ENCODE measurements around the gene ETS2.

The ETS2 gene

DNA sequence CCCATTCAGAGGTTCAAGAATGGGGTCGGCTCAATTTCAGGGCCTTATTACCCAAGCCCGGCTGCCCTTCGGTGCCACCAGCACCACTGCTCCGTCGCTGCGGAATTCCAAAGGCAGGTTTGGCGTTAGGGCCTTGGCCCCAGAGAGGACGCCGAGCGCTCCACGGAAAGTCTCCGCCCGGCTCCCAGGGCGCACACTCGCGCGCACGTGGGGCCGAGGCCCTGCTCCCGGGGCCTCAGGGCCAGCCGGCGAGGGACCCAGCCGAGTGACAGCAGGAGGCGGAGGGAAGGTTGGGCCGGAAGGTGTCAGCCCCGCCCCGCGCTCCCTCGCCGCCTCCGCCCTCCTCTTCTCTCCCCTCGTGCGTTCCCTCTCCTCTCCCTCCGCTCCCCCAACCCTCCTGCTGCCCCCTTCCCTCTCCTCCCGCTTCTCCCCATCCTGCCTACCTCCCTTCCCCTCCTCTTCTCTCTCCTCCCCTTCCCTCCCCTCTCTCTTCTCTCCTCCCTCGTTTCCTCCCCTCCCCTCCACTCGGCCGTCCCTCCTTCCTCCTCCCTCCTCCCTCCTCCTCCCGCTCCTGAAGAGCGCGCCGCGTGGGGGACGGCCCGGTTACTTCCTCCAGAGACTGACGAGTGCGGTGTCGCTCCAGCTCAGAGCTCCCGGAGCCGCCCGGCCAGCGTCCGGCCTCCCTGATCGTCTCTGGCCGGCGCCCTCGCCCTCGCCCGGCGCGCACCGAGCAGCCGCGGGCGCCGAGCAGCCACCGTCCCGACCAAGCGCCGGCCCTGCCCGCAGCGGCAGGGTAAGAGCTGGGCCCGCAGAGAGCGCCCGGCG is at the start of gene ETS2:
Gene ETS2 (plus strand): TSS at position 602 of the 825 bp plus-strand sequence. CDS start 4,106 bp downstream, outside the sequence.
- peak; percentile 88 for DNase-seq

DNA sequence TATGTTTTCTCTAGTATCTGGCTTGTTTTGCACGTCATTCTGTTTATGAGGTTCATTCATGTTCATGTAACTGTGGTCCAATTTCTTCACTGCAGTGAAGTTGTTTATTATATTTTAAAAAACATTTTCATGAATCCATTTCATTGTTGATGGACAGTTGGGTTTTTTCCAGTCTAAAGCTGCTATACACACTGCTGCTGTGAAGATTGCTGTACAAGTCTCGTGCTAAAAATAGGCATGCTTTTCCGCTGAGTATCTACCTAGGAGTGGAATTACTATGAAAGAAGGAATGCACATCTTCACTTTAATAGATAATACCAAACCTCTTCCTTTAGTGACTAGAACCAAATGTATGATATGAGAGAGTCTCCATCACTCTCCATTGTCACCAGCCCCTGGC is 49.0 kb upstream of the ETS2 start:
- no peak for DNase-seq

DNA sequence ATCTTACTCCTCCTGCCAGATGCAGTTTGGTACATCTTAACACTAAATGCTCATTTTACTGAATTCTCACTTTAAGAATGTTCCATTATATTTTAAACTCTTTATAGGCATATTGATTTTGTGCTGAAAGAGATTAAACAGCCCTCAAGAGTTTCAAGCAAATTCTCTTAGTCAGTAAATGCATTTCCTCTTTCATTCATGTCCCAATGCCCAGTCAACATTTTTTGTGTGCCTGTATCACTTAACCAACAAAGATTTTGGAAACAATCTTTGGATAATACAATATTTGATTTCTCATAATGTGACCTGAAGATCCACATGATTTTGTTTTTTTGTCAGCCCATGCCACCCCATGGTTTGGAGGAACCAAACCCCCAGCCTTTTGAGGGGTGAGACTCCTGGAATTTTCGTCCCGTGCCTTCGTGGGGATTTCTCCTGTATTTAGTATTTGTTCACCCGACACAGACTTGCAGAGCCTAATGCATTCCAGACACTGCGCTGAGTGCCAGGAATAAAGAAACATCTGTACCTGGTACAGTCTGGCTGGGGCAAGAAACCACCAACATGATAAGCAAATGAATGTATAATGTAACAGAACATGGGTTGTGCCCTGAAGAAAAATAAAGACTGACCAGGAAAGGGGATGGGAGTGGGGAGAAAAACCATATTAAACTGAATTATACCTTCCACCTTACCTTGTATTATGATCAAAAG is 47.1 kb upstream of the ETS2 start:
- DNase-seq: no peak

DNA sequence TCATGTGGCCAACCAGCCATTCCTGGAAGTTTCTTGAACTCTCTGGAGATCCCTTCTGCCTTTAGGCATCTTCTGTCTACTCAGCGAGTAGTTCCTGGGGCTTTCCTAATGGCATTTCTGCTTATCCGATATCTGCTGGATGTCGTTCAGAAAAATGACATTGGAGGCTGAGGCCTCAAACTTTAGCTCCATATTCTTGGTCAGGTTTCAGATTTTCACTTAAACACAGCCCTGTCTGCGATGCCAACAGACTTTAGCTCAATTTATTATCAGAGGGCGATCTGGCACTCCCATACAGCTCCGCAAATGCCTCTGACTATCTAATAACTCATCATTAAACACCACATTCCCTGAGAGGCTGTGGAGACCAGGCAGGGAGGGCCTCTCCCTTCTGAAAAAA is 46.3 kb upstream of the ETS2 start:
- DNase-seq: no peak

DNA sequence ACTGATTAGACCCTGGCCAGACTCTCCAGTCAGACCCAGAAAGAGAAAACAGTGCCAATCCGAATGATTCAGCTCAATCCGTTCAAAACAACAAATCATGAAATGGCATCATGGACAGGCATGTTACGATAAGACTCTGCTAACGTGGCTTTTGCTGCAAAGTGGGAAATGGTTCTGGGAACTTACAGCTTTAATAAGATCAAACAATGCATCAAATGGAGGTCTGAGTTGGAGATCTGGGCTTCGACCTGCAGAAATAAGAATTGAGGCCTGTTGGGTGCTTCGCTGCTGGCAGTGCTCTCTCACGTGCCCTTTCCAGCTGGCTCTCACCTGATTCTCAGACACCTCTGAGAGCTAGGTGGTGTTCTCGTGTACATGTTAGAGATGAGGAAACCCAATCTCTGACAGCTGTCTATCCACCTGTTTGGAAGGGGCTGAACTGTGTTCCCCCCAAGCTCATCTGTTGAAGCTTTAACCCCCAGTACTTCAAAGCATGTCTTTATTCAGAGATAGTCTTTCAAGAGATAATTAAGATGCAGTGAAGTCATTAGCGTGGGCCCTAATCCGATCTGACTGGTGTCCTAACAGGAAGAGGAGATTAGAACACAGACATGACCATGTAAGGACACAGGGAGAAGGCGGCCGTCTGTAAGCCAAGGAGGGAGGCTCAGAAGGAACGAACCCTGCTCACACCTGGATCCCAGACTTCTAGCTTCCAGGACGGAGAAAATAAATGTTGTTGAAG is 45.5 kb upstream of the ETS2 start:
- DNase-seq: no peak

DNA sequence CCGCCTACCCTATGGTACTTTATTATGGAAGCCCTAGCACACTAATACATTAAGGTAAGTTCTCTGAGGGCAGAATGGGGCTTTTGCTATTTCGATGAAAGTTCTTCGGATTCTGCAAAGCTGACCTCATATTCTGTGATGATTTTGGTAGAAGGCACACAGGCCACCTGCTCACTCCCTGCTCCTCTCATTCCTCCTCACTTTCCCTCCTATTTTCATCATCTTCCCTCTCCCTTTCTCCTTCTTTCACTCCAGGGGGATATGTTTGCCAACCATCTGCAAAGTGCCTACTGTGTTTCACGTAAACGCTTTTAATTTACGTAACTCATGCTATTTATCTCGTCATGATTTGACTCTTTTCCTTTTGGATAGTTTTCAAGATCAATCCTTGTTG is 45.0 kb upstream of the ETS2 start:
- no peak for DNase-seq

DNA sequence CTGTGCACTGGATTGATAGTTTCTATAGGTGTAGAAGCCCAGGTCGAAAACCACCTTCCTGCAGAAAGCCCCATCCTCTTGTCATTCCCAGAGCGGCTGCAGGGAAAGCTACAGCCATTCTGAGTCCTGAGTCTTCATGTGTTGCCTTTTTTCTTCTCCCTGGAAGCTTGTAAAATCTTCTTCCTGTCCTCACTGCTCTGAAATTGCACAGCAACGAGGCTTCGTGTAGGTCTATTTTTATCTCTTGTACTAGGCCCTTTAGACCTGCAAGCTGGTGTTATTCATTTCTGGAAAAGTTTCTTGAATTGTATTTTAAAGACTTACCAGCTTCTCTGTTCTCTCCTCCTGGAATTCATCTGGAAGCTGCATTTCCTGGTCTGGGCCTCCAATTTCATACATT is 44.2 kb upstream of the ETS2 start:
- no peak for DNase-seq

DNA sequence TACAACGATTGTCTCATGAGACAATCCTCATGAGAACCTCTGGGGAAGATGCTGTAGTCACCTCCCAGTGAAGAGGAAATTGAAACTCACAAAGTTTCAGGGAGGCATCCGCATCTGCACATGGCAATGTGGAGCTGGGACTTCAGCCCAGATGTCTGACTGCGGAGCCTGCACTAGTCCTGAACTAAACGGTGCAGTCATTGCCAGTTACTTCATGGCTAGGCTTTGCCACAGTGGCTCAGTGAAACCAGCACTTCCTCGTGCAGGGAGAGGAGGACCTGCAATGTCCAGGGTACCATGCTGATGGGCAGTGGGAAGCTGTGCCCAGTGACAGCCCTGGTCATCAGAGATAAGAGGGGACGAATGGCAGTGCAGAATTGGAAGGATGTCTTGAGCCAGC is 40.7 kb upstream of the ETS2 start:
- no peak for DNase-seq

DNA sequence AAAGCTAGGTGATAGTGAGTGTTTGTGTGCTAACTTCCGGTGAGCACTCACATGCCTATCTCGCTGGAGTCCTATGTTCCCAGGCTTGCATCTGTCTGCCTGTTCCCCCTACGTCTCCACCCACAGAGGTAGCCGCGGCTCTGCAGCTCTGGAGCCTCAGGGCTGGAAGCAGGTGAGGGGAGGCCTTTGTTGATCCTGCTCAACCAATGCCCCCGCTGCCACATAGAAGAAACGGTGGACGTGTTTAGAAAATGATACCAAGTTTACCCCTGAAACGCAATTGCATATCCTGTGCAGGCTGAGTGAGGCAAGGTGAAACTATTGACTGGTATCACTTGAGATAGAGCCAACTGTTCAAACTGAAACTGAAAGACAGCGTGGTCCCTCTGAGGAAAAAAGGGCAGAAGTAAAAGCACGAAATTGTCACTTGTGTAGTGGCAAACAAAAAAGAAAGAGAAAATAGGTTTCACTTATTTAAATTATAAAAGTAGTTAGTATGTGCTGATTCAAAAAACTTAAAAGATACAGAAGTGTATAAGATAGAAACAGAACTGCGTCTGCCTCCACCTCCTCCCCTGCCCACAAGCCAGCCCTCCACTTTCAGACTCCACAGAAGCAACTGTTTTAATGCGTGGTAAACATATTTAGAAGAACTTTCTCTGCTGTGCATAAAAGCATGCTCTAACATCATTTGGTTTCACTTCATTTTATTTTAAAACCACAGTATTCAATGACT is 38.6 kb upstream of the ETS2 start:
- DNase-seq: peak; percentile 91

DNA sequence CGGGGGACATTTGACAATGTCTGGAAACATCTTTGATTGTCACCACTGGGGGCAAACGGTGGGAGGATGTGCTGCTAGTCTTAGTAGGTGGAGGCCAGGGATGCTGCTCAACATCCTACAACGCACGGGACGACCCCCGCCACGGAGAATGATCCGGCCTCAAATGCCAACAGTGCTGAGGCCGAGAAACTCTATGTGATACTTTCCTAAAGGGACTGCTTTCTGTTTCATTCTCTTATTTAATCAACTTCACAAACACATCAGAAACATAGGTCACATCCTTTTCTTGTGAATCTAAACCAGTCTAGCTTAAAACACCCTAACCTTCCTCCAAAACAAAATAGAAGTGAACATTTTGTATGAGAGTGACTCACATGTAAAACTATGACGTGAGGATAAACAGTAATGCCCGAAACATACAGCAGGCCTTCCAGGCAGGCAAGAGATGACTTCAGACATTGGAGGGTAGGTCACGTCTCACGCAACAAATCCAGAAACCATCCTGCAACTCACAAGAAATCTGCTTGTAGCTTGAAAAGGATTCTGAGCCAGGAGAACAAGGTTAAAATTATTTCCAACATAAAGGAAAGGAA is 37.2 kb upstream of the ETS2 start:
- peak; percentile 73 for DNase-seq

DNA sequence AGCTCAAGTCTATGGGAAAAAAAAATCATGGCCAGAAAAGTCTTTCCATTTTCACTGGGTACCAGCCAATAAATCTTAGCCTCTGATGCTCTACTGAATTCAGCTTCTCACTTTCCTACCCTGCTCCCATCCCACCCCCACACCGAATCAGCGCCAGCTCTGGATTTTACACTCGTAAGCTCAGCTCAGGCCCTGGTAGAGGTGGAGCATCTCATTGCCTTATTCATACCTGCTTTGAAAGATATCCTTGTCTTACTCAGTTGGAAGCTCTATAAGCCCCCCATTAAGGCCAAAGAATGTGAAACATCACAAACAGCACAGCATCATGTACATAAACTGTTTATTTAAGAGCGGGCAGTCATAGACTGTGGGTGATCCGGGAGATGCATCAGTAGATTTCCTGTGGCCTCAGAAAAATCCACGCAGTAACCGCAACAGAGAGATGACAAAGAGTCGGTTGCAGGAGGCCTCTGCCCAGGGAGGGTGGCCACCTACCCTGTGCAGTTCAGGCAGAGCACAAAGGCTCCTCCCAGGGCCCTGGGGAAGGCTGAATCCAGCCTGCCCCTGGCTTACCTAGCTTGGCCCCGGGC is 36.4 kb upstream of the ETS2 start:
- DNase-seq: peak; percentile 35

DNA sequence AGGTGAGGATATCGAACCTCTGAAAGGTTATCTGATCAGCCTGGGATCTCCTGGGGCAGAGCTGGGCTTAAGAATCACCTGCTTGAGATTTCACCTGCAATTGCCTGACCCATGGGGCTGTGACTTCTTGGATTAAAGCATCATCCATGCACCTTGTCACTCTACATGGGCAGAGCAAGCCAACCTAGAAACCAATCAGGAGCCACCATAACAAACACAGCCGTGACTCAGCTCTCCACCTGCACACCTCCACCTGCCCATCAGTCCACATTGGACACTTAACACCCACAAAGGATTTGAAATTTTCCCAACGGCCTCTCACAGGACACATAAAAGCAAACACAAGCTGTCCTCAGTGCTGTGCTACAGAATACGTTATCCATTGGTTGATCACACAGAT is 35.1 kb upstream of the ETS2 start:
- no peak for DNase-seq

DNA sequence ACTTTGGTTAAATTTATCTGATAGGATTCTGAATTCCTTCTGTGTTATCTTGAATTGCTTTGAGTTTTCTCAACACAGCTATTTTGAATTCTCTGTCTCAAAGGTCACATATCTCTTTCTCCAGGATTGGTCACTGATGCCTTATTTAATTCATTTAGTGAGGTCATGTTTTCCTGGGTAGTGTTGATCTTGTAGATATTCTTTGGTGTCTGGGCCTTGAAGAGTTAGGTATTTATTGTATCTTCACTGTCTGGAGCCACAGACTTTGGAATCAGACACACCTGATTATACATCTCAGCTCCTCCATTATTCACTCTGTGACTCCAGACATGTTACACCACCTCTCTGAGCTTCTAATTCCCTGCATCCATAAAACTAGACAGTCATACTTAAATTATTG is 34.2 kb upstream of the ETS2 start:
- DNase-seq: no peak

DNA sequence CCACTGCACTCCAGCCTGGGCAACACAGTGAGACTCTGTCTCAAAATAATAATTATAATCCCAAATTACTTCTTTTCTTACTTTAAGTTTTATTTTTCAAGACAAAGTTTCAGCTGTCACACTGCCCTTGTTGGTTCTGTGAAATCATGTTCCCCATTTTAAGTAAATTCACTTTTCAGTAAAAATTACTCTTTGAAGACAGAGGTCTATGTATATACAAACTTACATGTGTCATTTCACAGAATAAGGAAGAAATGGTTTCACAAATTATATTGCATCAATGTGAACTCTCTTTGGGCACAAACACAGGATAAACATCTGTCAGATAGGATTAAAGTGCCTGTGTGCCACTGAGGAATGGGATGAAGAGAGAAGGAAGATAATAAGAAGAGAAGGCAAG is 33.1 kb upstream of the ETS2 start:
- no peak for DNase-seq

DNA sequence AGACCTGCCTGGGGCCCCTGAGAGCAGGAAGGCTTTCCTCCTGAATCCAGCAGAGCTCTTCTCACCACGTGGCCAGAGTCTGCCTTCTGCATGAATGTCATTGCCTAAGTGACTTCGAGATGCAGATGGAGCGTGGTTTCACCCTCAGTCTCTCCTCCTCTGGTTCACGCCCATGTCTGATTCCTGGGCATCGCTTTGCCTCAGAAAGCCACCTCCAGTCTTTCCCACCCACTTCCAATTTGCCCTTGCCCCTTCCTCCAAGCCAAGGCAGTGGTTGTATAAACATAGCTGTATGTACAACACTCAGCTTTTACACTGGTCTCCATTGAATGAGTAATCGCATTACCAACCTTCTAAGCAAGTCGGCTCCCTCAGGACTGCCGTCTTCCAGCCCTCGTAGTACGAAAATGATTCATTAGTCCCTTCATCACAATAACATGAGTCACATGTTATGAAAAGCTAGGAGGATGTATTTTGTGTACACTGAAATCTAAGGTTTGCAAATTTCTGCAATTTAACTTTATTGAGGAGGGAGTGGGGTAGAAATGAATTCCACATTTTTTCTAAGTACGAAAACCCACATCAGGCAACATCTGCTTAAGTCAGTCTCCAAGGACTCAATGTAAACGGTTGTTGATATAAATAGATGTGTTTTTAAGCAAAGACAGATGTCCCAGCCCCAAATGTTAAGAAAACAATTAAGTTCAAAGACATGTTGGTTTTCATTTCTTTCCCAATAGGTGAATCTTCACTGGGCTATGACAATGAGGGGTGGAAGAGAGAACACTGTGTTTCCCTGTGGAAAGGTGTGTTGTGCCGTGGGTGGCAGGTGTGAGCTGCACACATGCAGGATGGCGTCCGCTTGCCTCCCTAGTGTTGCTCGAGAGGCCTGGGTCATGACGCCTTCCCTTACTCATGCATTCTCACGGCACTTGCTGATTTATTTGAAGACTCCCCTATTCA is 32.3 kb upstream of the ETS2 start:
- peak; percentile 74 for DNase-seq

DNA sequence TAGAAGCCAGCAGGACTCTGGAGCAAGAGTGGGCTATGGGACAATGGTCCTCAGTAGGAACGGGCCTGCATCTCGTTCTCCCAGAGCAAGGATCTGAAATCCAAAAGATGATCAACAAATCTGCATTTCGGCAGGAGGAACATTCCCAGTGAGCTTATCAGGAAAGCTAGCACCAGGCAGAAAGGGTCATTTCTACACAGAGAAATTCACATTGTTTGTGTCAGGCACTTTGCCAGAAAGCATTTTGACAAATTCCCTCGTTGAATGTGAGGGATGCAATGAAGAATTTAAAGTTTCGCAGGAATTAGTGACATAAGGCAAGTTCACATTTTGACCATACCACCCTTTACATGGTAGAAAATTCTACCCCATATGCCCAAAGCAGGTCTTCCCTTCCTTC is 31.6 kb upstream of the ETS2 start:
- no peak for DNase-seq

DNA sequence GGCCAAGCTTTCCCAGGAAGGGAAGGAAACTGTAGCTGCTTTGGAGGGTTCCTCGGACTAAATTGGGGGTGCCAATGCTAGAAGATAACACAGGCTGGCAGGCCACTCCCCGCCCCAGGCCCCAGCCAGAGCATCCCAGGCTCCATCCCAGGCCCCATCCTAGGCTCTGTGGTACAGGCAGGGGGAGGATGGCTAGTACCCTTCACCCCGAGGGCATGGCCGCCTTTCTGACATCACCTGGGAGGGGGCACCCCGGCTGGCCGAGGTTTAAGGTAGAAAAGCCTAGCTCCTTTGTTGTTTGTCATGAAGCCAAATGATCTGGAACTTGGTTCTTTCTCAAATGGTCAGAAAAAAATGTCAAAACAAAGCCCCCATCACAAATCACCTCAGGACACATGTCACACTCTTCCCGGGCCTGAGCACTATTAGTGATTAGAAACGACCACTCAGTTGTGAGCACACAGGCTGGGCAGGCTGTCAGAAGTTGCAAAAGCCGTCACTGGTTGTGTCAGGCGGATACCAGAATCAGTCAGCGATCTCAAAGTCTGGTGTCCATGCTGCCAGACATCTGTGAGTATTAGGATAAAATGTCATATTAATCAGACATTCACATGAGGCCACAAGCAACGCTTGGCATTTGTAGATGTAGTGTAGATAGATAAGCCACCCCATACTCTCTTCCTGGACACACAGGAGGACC is 31.0 kb upstream of the ETS2 start:
- no peak for DNase-seq

DNA sequence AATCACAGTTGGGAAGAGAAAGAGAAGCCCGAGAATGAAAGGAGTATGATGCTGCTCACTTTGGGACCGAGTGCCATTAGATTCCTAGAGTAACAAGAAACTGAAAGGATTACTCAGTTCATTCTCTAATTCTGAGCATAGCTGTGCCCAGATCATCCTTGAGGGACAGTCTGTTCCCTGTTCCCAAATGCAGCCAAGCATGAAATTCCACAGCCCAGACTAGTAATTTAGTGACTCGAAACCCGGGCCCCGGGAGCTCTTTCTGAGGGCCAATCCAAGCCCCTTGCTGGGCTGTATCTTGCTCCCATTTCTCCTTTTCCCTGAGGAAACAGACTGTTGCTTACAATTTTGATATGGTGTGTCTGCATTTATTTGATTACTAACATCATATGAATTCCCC is 30.0 kb upstream of the ETS2 start:
- DNase-seq: no peak

DNA sequence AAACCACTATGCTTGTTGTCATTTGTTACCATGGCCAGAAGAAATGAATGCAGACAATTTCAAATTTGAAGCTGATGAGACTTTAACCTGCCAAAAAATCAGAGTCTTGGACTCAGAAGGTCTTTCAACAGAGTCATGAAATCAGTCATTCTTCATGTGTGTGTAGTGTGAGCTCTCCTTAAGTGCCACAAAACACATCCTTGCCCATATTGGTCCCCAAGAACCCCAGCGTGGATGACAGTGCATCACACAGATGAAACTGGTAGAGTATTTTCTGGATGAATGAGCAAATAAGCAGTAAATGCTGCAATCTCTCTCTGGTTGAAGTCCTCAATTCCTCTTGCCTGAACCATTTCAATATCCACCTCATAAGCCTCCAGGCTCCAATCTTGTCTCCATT is 28.7 kb upstream of the ETS2 start:
- DNase-seq: peak; percentile 37

DNA sequence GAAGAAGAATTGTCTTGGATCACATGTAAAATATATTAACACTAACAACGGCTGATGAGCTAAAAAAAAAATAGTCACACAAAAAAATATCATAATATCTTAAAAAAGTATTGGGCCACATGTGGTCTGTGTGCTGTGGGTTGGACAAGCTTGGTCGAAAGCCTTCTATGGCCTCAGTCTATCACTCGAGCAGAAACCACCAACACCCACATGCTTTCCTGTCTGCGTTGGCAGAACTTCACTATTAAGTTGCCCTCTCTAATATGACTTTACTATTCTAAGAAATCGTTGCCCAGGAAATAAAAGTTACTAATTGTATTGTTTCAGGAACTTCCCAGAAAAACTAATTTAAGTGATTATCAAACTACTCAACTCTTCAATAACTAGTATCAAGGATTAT is 28.2 kb upstream of the ETS2 start:
- DNase-seq: peak; percentile 47
